ENCODE measurements around the gene ALDOB. TPM values are rescaled to one million over a fixed set of nuclear protein-coding genes. Genes with fewer than 3 reads are reported as not detected.

Gene ALDOB
- total and polyA plus RNA-seq, 2 of the 8 experiments (the other 6 are each of a cell fraction or from before 2014, with no cell fraction given) = not detected

- TF ChIP-seq NANOG (IDR thresholded peaks at IDR 0.05; ENCODE audit: insufficient read depth, low read depth, low read length, poor library complexity, severe bottlenecking) (no peak), CHD1 (IDR thresholded peaks at IDR 0.05; ENCODE audit: low read depth, low read length) (no peak), MAFK (IDR thresholded peaks at IDR 0.05; ENCODE audit: low read depth, low read length) (no peak), CREB1 (IDR thresholded peaks at IDR 0.05) (no peak)
Observed at GRCh38 chr9:101432171-101432570, 3.4 kb downstream of the ALDOB start (continued).
